ENCODE measurements around the gene KCTD5. TPM values are rescaled to one million over a fixed set of nuclear protein-coding genes. Genes with fewer than 3 reads are reported as not detected.

The KCTD5 gene, protein sequence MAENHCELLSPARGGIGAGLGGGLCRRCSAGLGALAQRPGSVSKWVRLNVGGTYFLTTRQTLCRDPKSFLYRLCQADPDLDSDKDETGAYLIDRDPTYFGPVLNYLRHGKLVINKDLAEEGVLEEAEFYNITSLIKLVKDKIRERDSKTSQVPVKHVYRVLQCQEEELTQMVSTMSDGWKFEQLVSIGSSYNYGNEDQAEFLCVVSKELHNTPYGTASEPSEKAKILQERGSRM
- total RNA-seq = 27.9 TPM

DNA sequence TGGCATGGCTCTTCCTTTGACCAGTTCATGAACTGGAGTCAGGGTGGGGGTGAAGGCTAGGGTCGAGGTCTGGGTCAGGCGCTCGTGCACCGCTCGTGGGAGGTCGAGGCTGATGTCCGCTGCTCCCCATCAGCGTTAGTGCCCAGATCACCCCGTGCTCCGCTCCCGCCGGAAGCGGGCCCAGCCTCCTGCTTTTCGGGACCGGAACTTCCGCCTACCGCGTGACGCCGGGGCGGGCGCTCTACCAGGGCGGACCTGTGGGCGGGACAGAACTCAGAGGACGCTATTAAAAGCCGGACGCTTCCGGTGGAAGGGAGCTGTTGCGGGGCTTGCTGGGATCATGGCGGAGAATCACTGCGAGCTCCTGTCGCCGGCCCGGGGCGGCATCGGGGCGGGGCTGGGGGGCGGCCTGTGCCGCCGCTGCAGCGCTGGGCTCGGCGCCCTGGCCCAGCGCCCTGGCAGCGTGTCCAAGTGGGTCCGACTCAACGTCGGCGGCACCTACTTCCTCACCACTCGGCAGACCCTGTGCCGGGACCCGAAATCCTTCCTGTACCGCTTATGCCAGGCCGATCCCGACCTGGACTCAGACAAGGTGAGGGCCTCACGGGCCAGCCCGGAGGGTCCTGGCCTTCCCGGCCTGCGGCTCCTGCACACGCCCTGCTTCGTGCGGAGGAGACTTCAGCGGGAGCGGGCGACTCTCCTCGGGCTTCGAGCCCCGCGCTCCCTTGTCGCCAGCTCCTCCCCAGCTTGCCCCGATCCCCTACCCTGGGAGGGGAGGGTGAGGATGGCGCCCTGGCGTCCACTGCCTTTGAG lies at the start of gene KCTD5:
TSS of gene KCTD5 (plus strand) at position 315 of the 813 bp plus-strand sequence. CDS start at position 341, 26 bp downstream.

DNA sequence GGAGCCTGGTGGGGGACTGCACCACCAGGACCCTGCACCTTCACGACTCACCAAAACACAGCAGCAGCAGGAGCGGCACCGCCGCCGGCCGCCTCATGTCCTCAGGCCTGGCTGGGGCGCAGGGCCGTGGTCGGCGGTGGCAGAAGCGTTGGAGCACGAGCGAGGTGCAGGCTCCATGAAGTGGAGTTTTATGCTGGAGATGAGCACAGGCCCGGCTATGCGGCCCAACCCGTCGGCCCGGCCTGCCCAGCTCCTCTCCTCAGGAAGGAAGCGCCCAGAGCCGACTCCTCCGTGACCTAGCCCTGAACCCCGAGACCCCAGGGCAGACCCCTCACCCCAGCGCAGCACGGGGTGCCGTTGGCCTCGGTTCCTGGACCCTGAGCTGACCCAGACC lies 37.7 kb downstream of the KCTD5 start, which contains the start of gene PRSS27:
TSS of gene PRSS27 (minus strand) at position 161 of the 394 bp plus-strand sequence. CDS start at position 97, 64 bp downstream.

DNA sequence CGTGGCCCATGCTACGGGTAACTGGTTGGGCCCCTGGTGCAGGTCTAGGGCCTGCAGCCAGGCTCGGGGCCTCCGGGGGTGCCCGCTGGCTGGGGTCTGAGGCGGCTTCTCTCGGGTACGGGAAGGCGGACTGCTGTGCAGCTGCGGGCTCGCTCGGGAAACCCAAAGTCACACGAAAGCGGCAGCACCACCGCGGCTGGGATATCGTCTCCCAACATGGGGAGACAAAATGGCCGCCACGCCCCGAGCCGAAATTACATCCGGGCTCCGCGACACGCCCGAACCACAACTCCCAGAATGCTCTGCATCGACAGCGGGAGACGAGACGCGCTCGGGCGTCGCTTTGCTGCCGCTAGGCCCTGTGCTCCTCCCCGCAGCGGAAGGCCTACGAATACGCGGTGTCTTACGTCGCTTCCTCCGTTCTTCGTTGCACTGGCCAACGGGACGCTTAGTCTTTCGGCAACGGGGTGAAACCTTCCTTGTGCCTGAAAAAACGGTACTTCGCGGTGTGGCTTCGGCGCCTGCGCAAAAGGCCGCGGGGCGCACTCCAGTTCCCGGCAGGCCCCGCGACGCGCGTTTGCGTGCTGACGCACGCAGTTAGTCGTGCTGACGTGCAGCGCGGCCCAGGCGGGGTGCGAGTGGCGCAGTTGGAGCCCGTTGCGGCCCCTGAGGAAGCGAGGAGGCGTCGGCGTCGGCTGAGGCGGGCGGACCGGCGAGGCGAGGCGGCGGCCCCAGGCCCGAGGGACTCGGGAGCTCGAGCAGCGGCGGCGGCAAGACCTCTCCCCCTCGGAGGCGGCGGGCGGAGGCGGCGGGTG lies 69.9 kb downstream of the KCTD5 start, which contains the start of gene SRRM2:
TSS of gene SRRM2 (plus strand) at position 604 of the 815 bp plus-strand sequence. CDS start 3,727 bp downstream, outside the sequence.

Other genes starting within 250 kb of the KCTD5 start
- 12.2 TPM for gene TEDC2, start 222.4 kb upstream of the KCTD5 start, total RNA-seq
- 6.6 TPM for gene NTN3, start 211.2 kb upstream of the KCTD5 start, total RNA-seq
- 31.3 TPM for gene TBC1D24, start 207.4 kb upstream of the KCTD5 start, total RNA-seq
- 23.8 TPM for gene ATP6V0C, start 168.6 kb upstream of the KCTD5 start, total RNA-seq
- 30.4 TPM for gene AMDHD2, start 162.2 kb upstream of the KCTD5 start, total RNA-seq
- gene CEMP1, start 151.1 kb upstream of the KCTD5 start, total RNA-seq = not detected
- 34.1 TPM for gene PDPK1, start 144.5 kb upstream of the KCTD5 start, total RNA-seq
- 6.3 TPM for gene PRSS27, start 37.7 kb downstream of the KCTD5 start, total RNA-seq
- 135 TPM for gene SRRM2, start 70.1 kb downstream of the KCTD5 start, total RNA-seq
- 82.9 TPM for gene ELOB, start 94.8 kb downstream of the KCTD5 start, total RNA-seq
- not detected for gene PRSS33, start 105.0 kb downstream of the KCTD5 start, total RNA-seq
- gene PRSS41, start 115.9 kb downstream of the KCTD5 start, total RNA-seq = not detected
- gene PRSS21, start 134.7 kb downstream of the KCTD5 start, total RNA-seq = not detected
- not detected for gene ZG16B, start 147.8 kb downstream of the KCTD5 start, total RNA-seq
- not detected for gene PRSS22, start 175.6 kb downstream of the KCTD5 start, total RNA-seq
- gene FLYWCH2, start 200.7 kb downstream of the KCTD5 start, total RNA-seq = 39.4 TPM
- gene FLYWCH1, start 229.4 kb downstream of the KCTD5 start, total RNA-seq = 25.0 TPM